Ascending aorta (tissue), 2 donors: ENCODE data around the gene N4BP2L2. TPM values are rescaled to one million over a fixed set of nuclear protein-coding genes. Genes with fewer than 3 reads are reported as not detected.

ENCODE experiments used
- DNase-seq, 2 donors: peaks; one replicate each; pipeline ENCODE4 v3.0.0-alpha.2; 2019; ENCODE audit warnings: low spot score in 2 of 2
- H3K27ac ChIP-seq, 2 donors: fragments of 200-600 bp; sonication (generic); one replicate each; pipeline ENCODE4 v1.5.1; 2016 to 2017; ENCODE audit warnings: mild to moderate bottlenecking in 1 of 2
- H3K27me3 ChIP-seq: fragments of 200-600 bp; sonication (generic); one replicate; pipeline ENCODE4 v1.5.1; 2017
- H3K36me3 ChIP-seq, 2 donors: fragments of 200-600 bp; sonication (generic); one replicate each; pipeline ENCODE4 v1.5.1; 2016
- H3K4me1 ChIP-seq, 2 donors: fragments of 200-600 bp; sonication (generic); one replicate each; pipeline ENCODE4 v1.5.1; 2016 to 2017; ENCODE audit warnings: mild to moderate bottlenecking in 1 of 2
- H3K4me3 ChIP-seq, 2 donors: fragments of 200-600 bp; sonication (generic); one replicate each; pipeline ENCODE4 v1.5.1; 2016 to 2017; ENCODE audit warnings: mild to moderate bottlenecking in 1 of 2
- H3K9me3 ChIP-seq, 2 donors: fragments of 200-600 bp; sonication (generic); one replicate each; pipeline ENCODE4 v1.5.1; 2016
- intact Hi-C: fragments of 100-400 bp; cut with DNase I; formaldehyde crosslinking; loops from one replicate; pipeline ENCODE4 v1.15.1; 2023
- total RNA-seq: library from RNA; depleted of rRNA; stranded (reverse); fragments of >200 nt; gene quantifications from one replicate; pipeline ENCODE4 v1.1.0, GENCODE V29; 2016
- TF ChIP-seq, protein P1 (sequence below), 3 experiments: fragments of 200-600 bp in 2 of 3; fragments of 450-650 bp in 1 of 3; sonication (generic) in 2 of 3; IDR thresholded peaks; one replicate each; pipeline ENCODE4 v1.5.1; 2016 to 2019; ENCODE audit warnings: antibody characterized with exemption in 3 of 3, mild to moderate bottlenecking in 1 of 3, moderate library complexity in 1 of 3

Gene N4BP2L2
- total RNA-seq, 1 donor from 2014 or later, result 137 TPM

DNA sequence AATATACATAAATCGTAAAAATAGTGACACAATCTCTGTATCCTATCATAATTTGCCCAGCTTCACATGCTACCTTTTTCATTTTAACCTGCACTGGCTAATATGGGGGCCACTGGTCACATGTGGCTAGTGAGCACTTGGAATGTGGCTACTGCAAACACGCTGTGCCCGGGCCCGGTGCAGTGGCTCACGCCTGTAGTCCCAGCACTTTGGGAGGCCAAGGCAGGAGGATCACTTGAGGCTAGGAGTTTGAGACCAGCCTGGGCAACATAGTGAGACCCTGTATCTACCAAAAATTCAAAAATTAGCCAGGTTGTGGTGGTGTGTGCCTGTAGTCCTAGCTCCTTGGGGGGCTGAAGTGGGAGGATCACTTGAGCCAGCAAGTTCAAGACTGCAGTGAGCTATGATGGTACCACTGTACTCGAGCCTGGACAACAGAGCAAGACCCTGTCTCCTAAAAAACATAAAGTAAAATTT is 109.1 kb downstream of the N4BP2L2 start:
- intact Hi-C loops, result loop anchor here (2.0 to 5.0 kb wide), 3 partner anchors 107 to 158 kb away; partner anchors contain the start of genes N4BP2L2 and PDS5B
- Histone ChIP-seq H3K4me1 (peaks cover 0 to 18% of the 10 kb centered on the region in 2 donors), H3K4me3 (no peak overlapping the region), H3K27ac (peak overlapping the region; percentile 90 to 99), H3K36me3 (no peaks in the 10 kb centered on the region), H3K27me3 (no peaks in the 10 kb centered on the region), H3K9me3 (no peaks in the 10 kb centered on the region)
- TF ChIP-seq, protein P1, sequence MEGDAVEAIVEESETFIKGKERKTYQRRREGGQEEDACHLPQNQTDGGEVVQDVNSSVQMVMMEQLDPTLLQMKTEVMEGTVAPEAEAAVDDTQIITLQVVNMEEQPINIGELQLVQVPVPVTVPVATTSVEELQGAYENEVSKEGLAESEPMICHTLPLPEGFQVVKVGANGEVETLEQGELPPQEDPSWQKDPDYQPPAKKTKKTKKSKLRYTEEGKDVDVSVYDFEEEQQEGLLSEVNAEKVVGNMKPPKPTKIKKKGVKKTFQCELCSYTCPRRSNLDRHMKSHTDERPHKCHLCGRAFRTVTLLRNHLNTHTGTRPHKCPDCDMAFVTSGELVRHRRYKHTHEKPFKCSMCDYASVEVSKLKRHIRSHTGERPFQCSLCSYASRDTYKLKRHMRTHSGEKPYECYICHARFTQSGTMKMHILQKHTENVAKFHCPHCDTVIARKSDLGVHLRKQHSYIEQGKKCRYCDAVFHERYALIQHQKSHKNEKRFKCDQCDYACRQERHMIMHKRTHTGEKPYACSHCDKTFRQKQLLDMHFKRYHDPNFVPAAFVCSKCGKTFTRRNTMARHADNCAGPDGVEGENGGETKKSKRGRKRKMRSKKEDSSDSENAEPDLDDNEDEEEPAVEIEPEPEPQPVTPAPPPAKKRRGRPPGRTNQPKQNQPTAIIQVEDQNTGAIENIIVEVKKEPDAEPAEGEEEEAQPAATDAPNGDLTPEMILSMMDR (IDR thresholded peaks at IDR 0.05), result no peak
- DNase-seq, result no peak

DNA sequence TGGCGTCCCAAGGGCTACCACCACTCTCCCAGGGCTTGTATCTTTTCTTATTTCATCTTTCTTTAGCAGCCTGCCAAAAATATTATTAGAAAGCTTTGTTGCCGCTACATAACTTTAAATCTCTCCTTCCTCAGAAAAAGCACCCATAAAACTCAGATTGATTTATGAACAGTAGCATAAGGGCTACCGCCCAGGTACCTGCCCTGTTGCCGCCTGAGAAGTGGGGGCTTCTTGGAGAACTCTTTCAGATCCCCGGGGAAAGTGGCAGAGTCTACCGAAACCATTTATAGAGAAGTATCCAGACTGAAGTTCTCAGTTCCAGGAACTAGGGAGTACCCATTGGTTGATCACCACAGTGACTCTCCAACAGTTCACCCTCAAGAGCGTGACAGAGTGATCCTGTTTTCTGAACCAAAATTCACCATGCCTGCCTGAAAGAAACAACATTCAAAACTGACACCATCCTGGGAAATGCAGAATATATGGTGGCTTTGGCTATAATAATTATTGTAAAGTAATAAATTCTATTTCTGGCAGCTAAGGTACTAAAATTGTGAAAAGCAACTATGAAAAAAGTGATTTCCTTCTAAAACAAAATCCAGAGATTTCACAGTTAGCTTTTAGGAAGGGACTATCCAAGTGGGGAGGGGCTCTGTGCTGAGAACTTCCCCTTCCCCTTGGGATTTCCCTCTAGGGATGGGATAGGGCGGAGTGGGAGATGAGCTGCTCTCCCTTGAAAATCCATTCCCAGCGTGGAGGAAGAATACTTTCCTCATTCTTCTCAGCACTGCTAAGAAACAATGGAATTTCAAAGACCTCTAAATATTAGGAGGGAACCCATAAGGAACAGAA is 109.8 kb downstream of the N4BP2L2 start:
- Histone ChIP-seq H3K27ac (peak overlapping the region; percentile 90 to 99), H3K27me3 (no peaks in the 10 kb centered on the region), H3K4me3 (peak overlapping the region; percentile 86 to 99), H3K36me3 (no peaks in the 10 kb centered on the region), H3K4me1 (peaks cover 0 to 18% of the 10 kb centered on the region in 2 donors), H3K9me3 (no peaks in the 10 kb centered on the region)
- TF ChIP-seq, protein P1 (IDR thresholded peaks at IDR 0.05), result no peak
- intact Hi-C loops, result loop anchor here (2.0 to 5.0 kb wide), 3 partner anchors 107 to 158 kb away; partner anchors contain the start of genes N4BP2L2 and PDS5B
- no peak for DNase-seq

DNA sequence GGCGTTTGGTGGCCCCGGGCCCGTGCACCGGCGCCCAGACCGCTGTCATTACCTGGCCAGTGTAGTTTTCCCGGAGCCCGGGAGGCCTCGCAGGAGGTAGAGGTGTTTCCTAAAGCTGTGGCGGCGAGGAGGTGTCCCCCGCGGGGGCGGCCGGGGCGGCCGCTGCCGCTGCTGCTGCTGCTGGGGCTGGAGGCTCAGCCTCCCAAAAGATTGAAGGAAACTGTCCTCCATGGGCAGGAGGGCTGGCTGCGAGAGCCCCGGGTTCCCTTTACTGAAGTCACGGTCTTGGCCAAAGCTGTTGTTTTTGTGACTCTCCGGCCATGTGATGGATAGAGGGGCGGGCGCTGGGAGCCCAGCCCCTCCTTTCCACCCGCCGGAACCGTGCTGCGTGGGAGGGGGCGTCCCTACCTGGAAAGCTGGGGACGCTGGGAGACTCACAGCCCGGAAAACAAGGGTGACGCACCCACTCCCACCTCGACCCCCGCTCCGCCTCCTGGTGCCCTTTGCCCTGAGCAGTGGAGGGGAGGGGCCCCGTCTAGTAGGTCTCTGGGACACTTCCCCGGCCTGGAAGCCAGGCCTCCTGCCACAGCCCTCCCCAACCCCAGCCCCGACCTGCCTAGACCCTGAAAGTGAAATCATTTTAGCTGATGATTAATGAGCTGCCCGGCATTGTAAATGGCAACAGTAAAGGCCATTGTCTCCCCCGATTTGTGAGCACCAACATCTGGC is 110.6 kb downstream of the N4BP2L2 start, which contains the start of gene N4BP2L1:
TSS of gene N4BP2L1 (minus strand) at position 279 of the 729 bp plus-strand sequence. CDS start at position 231, 48 bp downstream.
- TF ChIP-seq, protein P1 (IDR thresholded peaks at IDR 0.05), result no peak
- H3K27me3 ChIP-seq, result no peaks in the 10 kb centered on the region
- DNase-seq, result peak; percentile 76 to 92
- intact Hi-C loops, result loop anchor here (2.0 to 5.0 kb wide), 3 partner anchors 106 to 159 kb away; partner anchors contain the start of genes N4BP2L2 and PDS5B
- H3K4me1 ChIP-seq, result peaks cover 0 to 18% of the 10 kb centered on the region in 2 donors
- H3K27ac ChIP-seq, result peak within 1 kb of the TSS; percentile 90 to 99
- H3K9me3 ChIP-seq, result no peaks in the 10 kb centered on the region
- no peaks in the 10 kb centered on the region for H3K36me3 ChIP-seq
- peak within 1 kb of the TSS; percentile 86 to 99 for H3K4me3 ChIP-seq

DNA sequence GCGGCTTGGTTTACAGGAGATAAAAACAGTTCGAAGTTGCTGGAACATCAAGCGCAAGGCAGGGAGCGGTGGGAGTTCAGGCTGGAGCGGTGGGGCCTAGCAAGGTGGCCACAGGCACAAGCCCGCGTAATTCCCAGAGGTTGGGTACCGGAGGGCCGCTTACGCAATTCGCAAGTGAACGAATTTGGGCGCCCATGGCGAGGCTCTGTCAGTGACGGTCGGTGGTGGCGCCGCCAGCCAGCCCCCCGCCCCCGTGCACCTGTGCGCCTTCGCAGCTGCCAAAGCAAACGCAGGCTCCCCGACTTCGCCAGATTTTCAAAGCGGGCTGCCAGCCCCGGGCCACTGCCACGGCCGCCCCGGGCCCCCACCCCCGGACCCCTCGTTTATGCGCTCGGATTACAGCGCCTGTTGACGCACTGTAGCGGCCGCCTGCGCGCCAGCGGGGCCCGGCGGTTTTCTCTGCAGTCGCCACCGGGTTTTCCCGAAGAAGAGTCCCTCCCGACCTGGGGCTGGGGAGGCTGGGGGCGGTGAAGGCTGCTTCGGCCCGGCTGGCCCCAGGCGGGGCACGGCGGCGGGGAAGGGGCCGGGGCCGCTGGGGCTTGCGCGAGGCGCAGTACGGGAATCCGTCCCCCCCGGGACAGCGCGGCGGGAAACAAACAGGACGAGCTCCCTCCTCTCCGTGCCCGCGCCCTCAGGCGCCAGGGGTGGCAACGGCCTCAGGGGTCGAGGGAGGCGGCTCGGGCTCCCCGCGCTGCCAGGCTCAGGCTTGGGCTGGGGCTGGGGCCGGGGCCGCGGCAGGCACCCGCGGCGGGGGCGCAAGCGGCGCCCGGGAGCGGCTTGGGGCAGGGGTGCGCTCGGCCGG is 111.4 kb downstream of the N4BP2L2 start:
- peaks cover 0 to 18% of the 10 kb centered on the region in 2 donors for H3K4me1 ChIP-seq
- peak in 1 of 2 donors; percentile 71 for DNase-seq

More for the DNA sequence above, 111.4 kb downstream of the N4BP2L2 start:
- intact Hi-C loops, result loop anchor here (5.0 kb wide), 2 partner anchors 105 to 160 kb away; partner anchors contain the start of gene PDS5B
- Histone ChIP-seq H3K9me3 (no peaks in the 10 kb centered on the region), H3K36me3 (no peaks in the 10 kb centered on the region), H3K27ac (peak overlapping the region; percentile 90 to 99), H3K4me3 (peak overlapping the region; percentile 86 to 99), H3K27me3 (no peaks in the 10 kb centered on the region)
- TF ChIP-seq, protein P1 (IDR thresholded peaks at IDR 0.05), result no peak
